DND-41 (cell line): ENCODE results near the gene GDNF.

Experiments
- ATAC-seq: fragments of 200-7000 bp; cut with Tn5 transposase; 3 replicates; pipeline ENCODE4 v1.9.1; 2021; ENCODE audit warnings: low read depth; ENCODE audit not compliant: insufficient read depth
- DNase-seq: peaks from one replicate; pipeline ENCODE4 v3.0.0-alpha.2; 2020
- H2AFZ ChIP-seq: 2 replicates; pipeline ENCODE4 v1.6.0; 2012; ENCODE audit warnings: low read depth, low read length
- H3K27ac ChIP-seq: 2 replicates; pipeline ENCODE4 v1.5.1; 2012; ENCODE audit warnings: low read length, inconsistent platforms
- H3K27me3 ChIP-seq: fragments of 200-600 bp; sonication (generic); 2 replicates; pipeline ENCODE4 v1.6.0; 2012; ENCODE audit warnings: low read length, mild to moderate bottlenecking, inconsistent platforms; ENCODE audit not compliant: insufficient read depth, poor library complexity
- H3K36me3 ChIP-seq: 2 replicates; pipeline ENCODE4 v1.5.1; 2012; ENCODE audit warnings: low read length, inconsistent platforms; ENCODE audit not compliant: insufficient read depth
- H3K4me1 ChIP-seq: 2 replicates; pipeline ENCODE4 v1.5.1; 2012; ENCODE audit warnings: mild to moderate bottlenecking, low read length; ENCODE audit not compliant: insufficient read depth
- H3K4me2 ChIP-seq: 2 replicates; pipeline ENCODE4 v1.6.0; 2012; ENCODE audit warnings: mild to moderate bottlenecking, moderate library complexity, low read length, inconsistent platforms; ENCODE audit not compliant: insufficient read depth
- H3K4me3 ChIP-seq, 2 experiments: fragments of 200-600 bp in 1 of 2; shearing (Covaris generic) in 1 of 2; 2 replicates each; pipeline ENCODE4 v1.5.1; 2012 to 2016; ENCODE audit warnings: inconsistent platforms in 2 of 2, low read length in 2 of 2, mild to moderate bottlenecking in 2 of 2, low read depth in 1 of 2, moderate library complexity in 1 of 2
- H3K79me2 ChIP-seq: 2 replicates; pipeline ENCODE4 v1.6.0; 2012; ENCODE audit warnings: low read length, inconsistent platforms; ENCODE audit not compliant: insufficient read depth
- H3K9ac ChIP-seq: 2 replicates; pipeline ENCODE4 v1.6.0; 2012; ENCODE audit warnings: low read depth, mild to moderate bottlenecking, inconsistent platforms, low read length, moderate library complexity
- H3K9me3 ChIP-seq: 2 replicates; pipeline ENCODE4 v1.5.1; 2012; ENCODE audit warnings: low read length, moderate library complexity, mild to moderate bottlenecking, inconsistent platforms; ENCODE audit not compliant: insufficient read depth, severe bottlenecking
- H4K20me1 ChIP-seq: 2 replicates; pipeline ENCODE4 v1.6.0; 2012; ENCODE audit warnings: low read length; ENCODE audit not compliant: insufficient read depth
- EZH2 ChIP-seq: IDR thresholded peaks from 3 replicates; pipeline ENCODE4 v1.6.1; 2012; ENCODE audit warnings: borderline replicate concordance, low read depth, mild to moderate bottlenecking, moderate library complexity, low read length, inconsistent platforms; ENCODE audit not compliant: severe bottlenecking
- TF ChIP-seq, protein P1 (sequence below): IDR thresholded peaks from 2 replicates; pipeline ENCODE4 v1.5.1; 2012; ENCODE audit warnings: borderline replicate concordance, low read length, moderate library complexity, mild to moderate bottlenecking; ENCODE audit not compliant: poor library complexity, severe bottlenecking; ENCODE audit errors: extremely low read depth

The GDNF gene

GRCh38 chr5:37855438-37855837, 15.6 kb upstream of the GDNF start:
- H3K4me1 ChIP-seq = no peaks in the 10 kb centered on the region
- H3K9me3 ChIP-seq = no peaks in the 10 kb centered on the region
- H3K27ac ChIP-seq = no peak overlapping the region
- no peaks in the 10 kb centered on the region for H4K20me1 ChIP-seq
- H3K79me2 ChIP-seq = no peaks in the 10 kb centered on the region
- H3K4me3 ChIP-seq = no peak overlapping the region
- ATAC-seq (no peak), DNase-seq (no peak)
- no peak for TF ChIP-seq EZH2
- TF ChIP-seq, protein P1, sequence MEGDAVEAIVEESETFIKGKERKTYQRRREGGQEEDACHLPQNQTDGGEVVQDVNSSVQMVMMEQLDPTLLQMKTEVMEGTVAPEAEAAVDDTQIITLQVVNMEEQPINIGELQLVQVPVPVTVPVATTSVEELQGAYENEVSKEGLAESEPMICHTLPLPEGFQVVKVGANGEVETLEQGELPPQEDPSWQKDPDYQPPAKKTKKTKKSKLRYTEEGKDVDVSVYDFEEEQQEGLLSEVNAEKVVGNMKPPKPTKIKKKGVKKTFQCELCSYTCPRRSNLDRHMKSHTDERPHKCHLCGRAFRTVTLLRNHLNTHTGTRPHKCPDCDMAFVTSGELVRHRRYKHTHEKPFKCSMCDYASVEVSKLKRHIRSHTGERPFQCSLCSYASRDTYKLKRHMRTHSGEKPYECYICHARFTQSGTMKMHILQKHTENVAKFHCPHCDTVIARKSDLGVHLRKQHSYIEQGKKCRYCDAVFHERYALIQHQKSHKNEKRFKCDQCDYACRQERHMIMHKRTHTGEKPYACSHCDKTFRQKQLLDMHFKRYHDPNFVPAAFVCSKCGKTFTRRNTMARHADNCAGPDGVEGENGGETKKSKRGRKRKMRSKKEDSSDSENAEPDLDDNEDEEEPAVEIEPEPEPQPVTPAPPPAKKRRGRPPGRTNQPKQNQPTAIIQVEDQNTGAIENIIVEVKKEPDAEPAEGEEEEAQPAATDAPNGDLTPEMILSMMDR = no peak
- H3K4me2 ChIP-seq = no peak overlapping the region
- H3K9ac ChIP-seq = no peak overlapping the region
- H3K36me3 ChIP-seq = no peaks in the 10 kb centered on the region
- no peak overlapping the region for H2AFZ ChIP-seq
- peaks cover 5% of the 10 kb centered on the region for H3K27me3 ChIP-seq

- no peaks in the 10 kb centered on the region for H3K9me3 ChIP-seq
- ATAC-seq (no peak), DNase-seq (no peak)
- no peak overlapping the region for H3K9ac ChIP-seq
- H3K79me2 ChIP-seq = no peaks in the 10 kb centered on the region
- H3K4me2 ChIP-seq = no peak overlapping the region
- H3K27me3 ChIP-seq = peaks cover 5% of the 10 kb centered on the region
- TF ChIP-seq, protein P1 = no peak
- H2AFZ ChIP-seq = no peak overlapping the region
- no peaks in the 10 kb centered on the region for H3K36me3 ChIP-seq
- H3K4me1 ChIP-seq = no peaks in the 10 kb centered on the region
- H4K20me1 ChIP-seq = no peaks in the 10 kb centered on the region
- no peak overlapping the region for H3K4me3 ChIP-seq
- no peak overlapping the region for H3K27ac ChIP-seq
Measured at GRCh38 chr5:37851305-37851704, 11.5 kb upstream of the GDNF start.

DNA sequence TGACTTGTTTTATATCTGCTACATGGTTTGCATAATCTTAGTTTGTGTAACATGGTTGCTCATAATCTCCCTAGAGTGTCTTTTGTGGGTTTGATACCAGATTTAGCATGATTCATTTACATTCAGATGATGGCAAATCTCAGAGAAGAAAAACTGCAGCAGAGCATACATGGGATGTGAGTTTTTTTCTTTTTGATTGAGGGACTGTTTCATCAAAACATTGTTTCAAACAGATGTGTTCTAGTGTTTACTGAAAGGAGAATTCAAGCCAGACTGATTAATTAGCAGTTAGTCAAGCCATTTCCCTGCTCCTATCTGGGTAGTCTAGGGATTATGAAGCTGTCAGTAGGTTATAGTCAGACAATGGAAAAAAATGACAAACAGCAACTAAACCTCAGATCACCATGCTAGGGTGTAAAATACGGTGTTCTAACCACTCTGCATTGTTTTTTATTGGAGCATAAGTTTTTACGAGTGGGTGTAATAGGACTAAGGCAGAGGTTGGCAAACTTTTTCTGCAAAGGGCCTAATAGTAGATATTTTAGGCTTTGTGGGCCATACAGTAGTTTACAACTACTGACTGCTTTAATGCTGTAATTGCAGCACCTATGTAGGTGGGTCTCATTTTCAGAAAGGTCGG, 10.5 kb upstream of the GDNF start:
- no peak overlapping the region for H3K4me3 ChIP-seq
- no peak overlapping the region for H3K27ac ChIP-seq
- ATAC-seq (no peak), DNase-seq (no peak)
- no peak overlapping the region for H2AFZ ChIP-seq
- no peaks in the 10 kb centered on the region for H4K20me1 ChIP-seq
- H3K9ac ChIP-seq = no peak overlapping the region
- no peaks in the 10 kb centered on the region for H3K9me3 ChIP-seq
- no peaks in the 10 kb centered on the region for H3K4me1 ChIP-seq
- TF ChIP-seq, protein P1 = no peak
- TF ChIP-seq EZH2 = no peak
- no peaks in the 10 kb centered on the region for H3K36me3 ChIP-seq
- H3K4me2 ChIP-seq = no peak overlapping the region
- no peaks in the 10 kb centered on the region for H3K79me2 ChIP-seq
- H3K27me3 ChIP-seq = peaks cover 5% of the 10 kb centered on the region

DNA sequence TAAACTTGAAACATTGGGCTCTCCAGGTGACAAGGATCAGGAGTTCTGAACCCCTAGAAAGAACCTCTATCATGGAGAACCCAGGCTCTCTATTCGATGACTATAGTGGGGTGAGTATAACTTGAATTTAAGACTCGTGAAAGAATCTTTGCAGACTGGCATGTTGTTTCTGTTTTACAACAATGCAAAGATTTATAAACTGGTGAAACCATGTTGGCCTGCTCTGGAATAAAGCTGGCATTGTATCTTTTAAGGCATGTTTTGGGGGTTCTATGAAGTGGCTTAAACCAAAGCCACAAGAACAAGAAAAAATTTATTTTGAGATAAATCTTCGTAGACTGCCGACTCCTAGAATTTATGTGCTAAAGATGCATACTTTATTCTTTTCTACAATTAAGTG, 9.8 kb upstream of the GDNF start:
- Histone ChIP-seq H3K4me2 (no peak overlapping the region), H3K9ac (no peak overlapping the region), H3K4me3 (no peak overlapping the region), H3K9me3 (no peaks in the 10 kb centered on the region), H3K36me3 (no peaks in the 10 kb centered on the region), H3K4me1 (no peaks in the 10 kb centered on the region), H2AFZ (no peak overlapping the region), H3K27ac (no peak overlapping the region), H4K20me1 (no peaks in the 10 kb centered on the region), H3K27me3 (peaks cover 5% of the 10 kb centered on the region), H3K79me2 (no peaks in the 10 kb centered on the region)
- DNase-seq (no peak), ATAC-seq (no peak)
- TF ChIP-seq, protein P1 = no peak
- TF ChIP-seq EZH2 = no peak
